Fibroblast of villous mesenchyme (primary cell): ENCODE results near the gene TSPAN33. TPM values are rescaled to one million over a fixed set of nuclear protein-coding genes. Genes with fewer than 3 reads are reported as not detected.

ENCODE experiments used
- DNase-seq: peaks from one replicate; pipeline ENCODE4 v3.0.0-alpha.2; 2010; ENCODE audit warnings: low read depth
- H3K4me3 ChIP-seq: 2 replicates; pipeline ENCODE4 v1.5.1; 2011; ENCODE audit warnings: low read depth, mild to moderate bottlenecking, low read length
- CTCF ChIP-seq: IDR thresholded peaks from 2 replicates; pipeline ENCODE4 v1.5.1; 2012; ENCODE audit warnings: low read depth, mild to moderate bottlenecking, low read length; ENCODE audit not compliant: insufficient read depth
- total RNA-seq: library from RNA; depleted of rRNA; stranded (reverse); fragments of >200 nt; gene quantifications from 2 replicates; pipeline ENCODE4 v1.2.3, GENCODE V29; 2012

Gene TSPAN33
- total RNA-seq, 1 donor, result 0.43 TPM

- DNase-seq, result no peak
- peak overlapping the region; percentile 60 for H3K4me3 ChIP-seq
- no peak for TF ChIP-seq CTCF
Measured at GRCh38 chr7:129187681-129188371, 43.3 kb downstream of the TSPAN33 start.

GRCh38 chr7:129188372-129188891, 43.9 kb downstream of the TSPAN33 start, which contains the start of gene SMO:
TSS of gene SMO (plus strand) at chr7:129188633. CDS start at chr7:129189152, 519 bp downstream.
- peak within 1 kb of the TSS; percentile 60 for H3K4me3 ChIP-seq
- peak; percentile 18 for DNase-seq
- no peak for TF ChIP-seq CTCF

- no peak for TF ChIP-seq CTCF
- DNase-seq, result no peak
- H3K4me3 ChIP-seq, result peak overlapping the region; percentile 60
Measured at GRCh38 chr7:129188892-129189660, 44.6 kb downstream of the TSPAN33 start.

- H3K4me3 ChIP-seq, result peak overlapping the region; percentile 60
- DNase-seq, result no peak
- no peak for TF ChIP-seq CTCF
Measured at GRCh38 chr7:129189661-129190310, 45.3 kb downstream of the TSPAN33 start.

- no peak overlapping the region for H3K4me3 ChIP-seq
- no peak for DNase-seq
- no peak for TF ChIP-seq CTCF
Measured at GRCh38 chr7:129191272-129191671, 46.8 kb downstream of the TSPAN33 start.

GRCh38 chr7:129193892-129194291, 49.4 kb downstream of the TSPAN33 start:
- no peak for TF ChIP-seq CTCF
- DNase-seq, result no peak
- H3K4me3 ChIP-seq, result no peak overlapping the region
